ENCODE results near the gene PTPN18.

Gene PTPN18

GRCh38 chr2:130370490-130370889, 14.6 kb downstream of the PTPN18 start:
- no peak overlapping the region for H3K4me3 ChIP-seq (ENCODE audit: low read length)
- TF ChIP-seq CTCF (conservative IDR thresholded peaks at IDR 0.05; ENCODE audit: low read length), result no peak
- no peak for DNase-seq (ENCODE audit: low read depth)

DNA sequence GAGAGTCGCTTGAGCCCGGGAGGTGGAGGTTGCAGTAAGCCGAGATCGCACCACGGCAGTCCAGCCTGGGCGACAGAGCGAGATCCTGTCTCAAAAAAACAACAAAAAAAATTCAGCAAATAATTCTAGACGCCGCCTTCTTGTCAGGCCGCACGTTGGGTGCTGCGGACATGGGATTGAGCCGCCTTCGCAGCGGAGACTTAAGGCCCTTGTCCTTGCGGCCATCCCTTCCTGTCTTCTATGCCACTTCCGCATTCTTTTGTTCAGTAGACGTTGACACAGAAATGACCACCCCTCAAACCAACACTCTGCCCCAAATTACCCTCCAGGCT, 15.8 kb downstream of the PTPN18 start:
- peak overlapping the region; percentile 97 for H3K4me3 ChIP-seq (ENCODE audit: low read length)
- DNase-seq (ENCODE audit: low read depth), result peak; percentile 63
- no peak for TF ChIP-seq CTCF (conservative IDR thresholded peaks at IDR 0.05; ENCODE audit: low read length)

DNA sequence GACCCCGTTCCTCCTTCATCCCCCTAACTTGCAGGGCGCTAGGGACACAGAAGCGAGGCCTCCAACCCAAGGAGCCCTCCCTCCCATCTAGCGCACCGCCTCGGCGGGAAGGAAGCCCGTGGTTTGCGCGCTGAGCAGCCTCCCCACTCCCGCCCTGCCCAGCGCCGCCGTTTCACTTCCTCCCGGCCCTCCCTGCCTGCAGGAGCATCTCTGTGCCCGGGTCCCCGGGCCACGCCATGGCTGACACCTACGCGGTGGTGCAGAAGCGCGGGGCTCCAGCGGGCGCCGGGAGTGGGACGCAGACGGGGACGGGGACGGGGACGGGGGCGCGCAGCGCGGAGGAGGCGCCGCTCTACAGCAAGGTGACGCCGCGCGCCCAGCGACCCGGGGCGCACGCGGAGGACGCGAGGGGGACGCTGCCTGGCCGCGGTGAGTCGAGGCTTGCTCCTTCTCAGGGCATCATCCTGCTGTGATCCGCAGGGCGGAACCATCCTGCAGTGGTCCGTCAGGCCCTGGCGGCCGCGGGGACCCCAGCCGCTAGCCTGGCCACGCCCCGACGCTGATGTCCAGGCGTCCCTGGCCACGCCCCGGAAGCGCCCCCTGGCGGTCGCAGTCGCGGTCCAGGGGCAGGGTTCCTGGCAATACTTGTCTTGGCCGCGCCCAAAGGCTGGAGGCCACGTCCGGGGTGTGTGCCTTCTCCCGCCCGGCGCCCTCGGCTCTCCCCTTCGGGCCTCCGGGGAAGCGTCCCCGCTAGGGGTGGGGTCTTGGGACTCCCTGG, 16.4 kb downstream of the PTPN18 start:
- TF ChIP-seq CTCF (conservative IDR thresholded peaks at IDR 0.05; ENCODE audit: low read length), result peak; percentile 53
- peak overlapping the region; percentile 97 for H3K4me3 ChIP-seq (ENCODE audit: low read length)
- peak; percentile 84 for DNase-seq (ENCODE audit: low read depth)

DNA sequence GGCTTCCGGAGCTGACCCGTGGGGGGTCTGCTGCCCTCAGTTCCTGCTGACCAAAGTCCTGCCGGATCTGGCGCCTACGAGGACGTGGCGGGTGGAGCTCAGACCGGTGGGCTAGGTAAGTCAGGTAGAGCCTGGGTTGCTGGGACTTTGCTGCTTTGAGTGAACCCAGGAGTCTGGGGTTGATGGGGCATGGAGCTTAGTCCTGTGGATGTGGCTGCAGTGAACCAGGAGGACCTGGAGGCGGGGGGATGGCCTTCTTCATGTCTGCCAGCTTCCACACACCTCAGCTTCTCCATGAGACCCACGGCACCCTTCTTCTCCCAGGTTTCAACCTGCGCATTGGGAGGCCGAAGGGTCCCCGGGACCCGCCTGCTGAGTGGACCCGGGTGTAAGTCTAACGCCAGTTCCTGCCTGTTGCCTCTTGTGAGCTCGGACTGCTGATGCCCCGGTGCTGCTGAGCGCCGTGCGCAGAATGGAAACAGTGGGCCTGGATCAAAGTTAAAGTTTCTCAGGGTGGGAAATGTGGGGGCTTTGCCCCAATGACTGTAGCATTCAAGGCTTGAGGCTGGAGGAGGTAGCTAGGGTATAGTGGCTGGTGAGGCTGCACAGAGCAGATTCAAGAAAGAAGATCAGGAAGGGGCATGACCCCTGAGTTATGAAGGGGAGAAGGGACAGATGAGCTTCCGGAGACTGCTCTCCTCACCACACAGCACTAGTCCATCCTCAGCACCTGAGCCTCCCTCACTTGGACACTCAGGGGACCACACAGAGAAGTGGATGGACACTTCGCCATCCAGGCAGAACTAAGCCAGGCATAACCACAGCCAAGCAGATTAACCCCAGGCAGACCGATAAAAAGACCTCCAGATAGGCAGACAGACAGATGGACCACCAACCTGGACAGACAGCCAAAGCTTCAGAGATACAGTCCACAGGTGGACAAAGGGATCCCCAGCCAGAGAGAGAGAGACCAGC, 17.3 kb downstream of the PTPN18 start:
- DNase-seq (ENCODE audit: low read depth), result no peak
- TF ChIP-seq CTCF (conservative IDR thresholded peaks at IDR 0.05; ENCODE audit: low read length), result no peak
- H3K4me3 ChIP-seq (ENCODE audit: low read length), result peak overlapping the region; percentile 97

GRCh38 chr2:130373808-130374365, 18.0 kb downstream of the PTPN18 start:
- peak overlapping the region; percentile 97 for H3K4me3 ChIP-seq (ENCODE audit: low read length)
- TF ChIP-seq CTCF (conservative IDR thresholded peaks at IDR 0.05; ENCODE audit: low read length), result no peak
- DNase-seq (ENCODE audit: low read depth), result no peak

- DNase-seq (ENCODE audit: low read depth), result no peak
- no peak for TF ChIP-seq CTCF (conservative IDR thresholded peaks at IDR 0.05; ENCODE audit: low read length)
- no peak overlapping the region for H3K4me3 ChIP-seq (ENCODE audit: low read length)
Measured at GRCh38 chr2:130374587-130375290, 18.9 kb downstream of the PTPN18 start.
